Head of caudate nucleus (tissue), 42 donors: Measurements from ENCODE around the gene URB1.
"Not testable (repeated sequence)": the region's sequence is repeated elsewhere in the genome, so short reads cannot be mapped to it uniquely, and the experiment has no call there.

Experiments
- DNase-seq, 42 donors: peaks; one replicate each; pipeline versions ENCODE4 v3.0.0 to v3.0.0-alpha.2; 2020 to 2021; ENCODE audit warnings: mixed read lengths in 7 of 42
- intact Hi-C: fragments of 100-400 bp; cut with DNase I; formaldehyde crosslinking; loops from one replicate; pipeline ENCODE4 v1.15.0; 2022

Gene URB1

DNA sequence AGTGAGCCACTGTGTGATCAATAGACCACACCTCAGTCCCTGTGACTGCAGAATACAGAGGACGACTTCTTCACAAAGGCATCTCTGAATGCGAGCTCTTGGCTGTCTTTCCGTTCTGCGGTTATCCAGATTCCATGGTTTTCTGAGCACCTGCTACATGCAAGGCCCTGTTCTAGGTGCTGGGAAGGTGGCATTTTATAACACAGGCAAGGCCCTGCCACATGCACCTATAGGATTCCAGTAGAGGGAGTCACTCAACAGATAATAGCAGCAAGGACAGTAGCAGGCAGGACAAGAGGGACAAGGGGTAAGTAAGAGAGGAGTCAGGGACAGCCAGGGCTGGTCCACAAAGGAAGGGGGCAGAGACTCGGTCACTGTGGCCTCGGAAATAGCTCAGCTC, 9.0 kb downstream of the URB1 start:
- DNase-seq, result no peak
- intact Hi-C loops, result no loop called here

DNA sequence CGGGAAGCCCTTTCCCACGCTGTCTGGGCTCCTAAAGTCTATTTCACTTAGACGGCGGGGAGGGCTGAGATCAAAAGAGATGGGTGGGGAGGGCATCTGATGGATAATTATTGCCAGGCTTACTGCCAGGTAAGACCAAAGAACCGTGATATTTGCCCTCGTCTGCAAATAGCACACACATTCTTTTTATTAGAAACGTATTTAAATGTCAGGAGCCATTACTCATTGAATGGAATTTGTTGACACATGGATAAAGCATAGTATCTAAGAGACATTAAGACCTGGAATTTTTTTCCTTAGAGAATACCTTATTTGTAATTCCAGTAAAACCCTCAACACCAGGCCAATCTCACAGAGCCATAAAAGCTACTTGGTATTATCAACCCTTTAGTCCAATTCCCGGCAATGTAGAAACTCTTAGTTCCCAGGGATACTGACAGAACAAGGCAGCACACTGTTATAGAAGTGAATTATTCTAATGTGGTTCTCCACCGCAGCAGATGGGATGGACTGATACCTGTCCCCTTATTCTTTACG, 10.6 kb downstream of the URB1 start:
- intact Hi-C loops, result no loop called here

DNA sequence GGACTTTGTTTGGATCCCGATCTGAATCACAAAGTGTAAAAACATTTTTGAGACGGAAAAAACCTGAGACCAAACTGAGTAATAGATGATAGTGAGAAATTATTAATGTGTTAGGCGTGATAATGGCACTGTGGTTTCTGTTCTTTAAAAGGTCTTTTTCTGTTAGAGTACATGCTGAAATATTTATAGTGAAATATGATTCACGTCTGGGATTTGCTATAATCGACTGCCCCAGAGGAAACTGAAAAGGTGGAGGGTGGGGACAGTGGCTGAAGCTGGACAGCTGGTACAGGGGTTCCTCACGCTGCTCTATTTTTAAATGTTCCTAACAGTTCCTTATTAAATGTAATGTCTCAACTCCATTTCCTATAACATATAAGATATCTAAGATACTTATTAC, 11.2 kb downstream of the URB1 start:
- intact Hi-C loops, result no loop called here
- DNase-seq, result no peak

More for the DNA sequence above, 10.6 kb downstream of the URB1 start:
- DNase-seq, result no peak

DNA sequence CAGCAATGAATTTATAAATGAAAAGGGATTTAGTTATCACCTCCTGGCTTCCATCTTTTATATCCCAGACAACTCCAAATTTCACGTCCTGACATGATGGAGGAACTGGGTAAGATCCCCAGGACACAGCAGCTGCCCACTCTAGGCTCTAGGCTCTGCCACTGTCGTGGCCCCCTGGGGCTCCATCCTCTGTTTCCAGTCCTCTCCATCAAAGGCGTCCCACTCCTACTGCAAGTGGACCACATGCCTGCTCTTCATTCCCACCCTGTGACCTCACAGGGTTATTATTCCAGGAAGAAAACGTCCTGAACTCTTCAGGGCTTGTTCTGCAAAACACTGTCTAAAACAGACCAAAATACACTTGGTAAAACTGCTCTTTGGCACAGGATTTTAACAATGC, 11.9 kb downstream of the URB1 start:
- no peak for DNase-seq
- intact Hi-C loops, result no loop called here

DNA sequence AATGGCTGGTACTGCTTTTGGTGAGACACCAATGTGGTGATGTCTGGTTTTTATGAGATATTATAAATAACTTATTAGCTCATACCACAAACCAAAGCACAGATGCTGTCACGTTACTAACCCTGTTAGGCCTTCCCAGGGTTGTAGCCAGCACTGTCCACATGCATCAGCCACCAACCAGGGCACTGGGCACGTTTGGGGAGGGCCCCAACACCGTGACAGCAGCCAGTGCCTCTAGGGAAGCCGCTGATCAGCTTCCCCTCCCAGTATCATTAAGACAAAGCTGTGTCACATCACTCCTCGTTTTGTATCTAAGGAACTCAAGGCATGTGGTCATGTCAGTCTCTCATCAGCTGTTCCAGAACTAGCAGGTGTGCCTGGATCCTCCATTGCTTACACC, 13.9 kb downstream of the URB1 start:
- intact Hi-C loops, result loop anchor here (10.0 kb wide), 1 partner anchor 74 kb away; no protein-coding TSS in a partner anchor

DNA sequence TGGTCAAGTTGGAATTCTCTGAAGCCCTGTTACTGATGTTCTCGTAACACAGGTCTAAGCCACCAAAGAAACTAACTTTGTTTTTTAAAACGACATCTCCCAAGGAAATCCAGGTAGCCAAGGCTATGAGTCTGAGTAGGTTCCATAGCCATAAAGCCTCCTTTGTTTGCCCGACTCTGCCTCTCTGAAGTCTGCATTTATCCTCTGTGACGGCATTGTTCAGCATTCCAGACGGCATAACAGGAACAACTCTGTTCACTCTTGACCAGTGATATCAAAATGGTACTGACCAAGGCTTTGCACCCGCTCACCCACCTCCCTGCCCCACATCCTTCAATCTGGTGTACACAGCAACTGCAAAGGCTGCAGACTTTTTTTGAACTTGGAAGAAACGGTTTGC, 14.8 kb downstream of the URB1 start:
- intact Hi-C loops, result loop anchor here (10.0 kb wide), 1 partner anchor 73 kb away; no protein-coding TSS in a partner anchor
- peak in 6 of 42 donors; percentile 7 to 38 (median 14) for DNase-seq

More for the DNA sequence above, 13.9 kb downstream of the URB1 start:
- no peak for DNase-seq

DNA sequence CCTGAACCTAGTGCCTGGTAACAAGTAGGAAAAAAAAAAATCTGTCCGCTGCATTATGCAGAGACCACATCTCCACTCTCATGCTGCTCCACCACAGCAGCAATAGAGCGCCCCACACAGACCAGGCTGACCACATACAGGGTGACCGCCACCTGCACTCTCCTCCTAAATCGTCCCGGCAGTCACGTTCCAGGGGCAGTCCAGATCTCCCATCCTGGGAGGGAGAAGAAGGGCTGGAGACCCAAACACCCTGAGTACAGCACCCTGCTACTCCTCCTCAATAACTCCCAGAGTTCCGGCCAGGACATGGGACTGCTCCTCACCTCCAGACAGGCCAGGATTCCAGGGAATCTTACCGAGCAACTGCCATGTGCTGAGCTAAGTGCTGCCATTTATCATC, 15.3 kb downstream of the URB1 start:
- no peak for DNase-seq
- intact Hi-C loops, result loop anchor here (10.0 kb wide), 1 partner anchor 73 kb away; no protein-coding TSS in a partner anchor

DNA sequence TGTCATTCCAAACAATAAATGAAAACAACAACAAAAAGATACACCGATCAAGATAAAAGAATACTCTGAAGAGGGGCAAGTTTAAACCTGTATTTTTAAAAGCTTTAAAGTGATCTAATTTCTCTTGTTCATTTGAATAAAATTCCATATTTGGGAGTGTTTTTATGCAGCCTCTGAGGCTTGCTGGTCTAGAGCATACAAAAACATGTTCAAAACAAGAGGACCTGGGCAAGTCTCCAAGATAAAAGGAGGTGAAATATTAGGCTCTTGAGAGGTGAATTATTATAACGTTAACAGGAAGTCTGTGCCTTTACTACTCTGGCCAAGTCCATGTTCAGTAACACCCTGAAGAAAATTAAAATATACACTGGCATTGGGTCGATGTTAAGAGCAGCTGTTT, 20.1 kb downstream of the URB1 start:
- intact Hi-C loops, result loop anchor here (10.0 kb wide), 1 partner anchor 68 kb away; no protein-coding TSS in a partner anchor
- DNase-seq, result no peak

DNA sequence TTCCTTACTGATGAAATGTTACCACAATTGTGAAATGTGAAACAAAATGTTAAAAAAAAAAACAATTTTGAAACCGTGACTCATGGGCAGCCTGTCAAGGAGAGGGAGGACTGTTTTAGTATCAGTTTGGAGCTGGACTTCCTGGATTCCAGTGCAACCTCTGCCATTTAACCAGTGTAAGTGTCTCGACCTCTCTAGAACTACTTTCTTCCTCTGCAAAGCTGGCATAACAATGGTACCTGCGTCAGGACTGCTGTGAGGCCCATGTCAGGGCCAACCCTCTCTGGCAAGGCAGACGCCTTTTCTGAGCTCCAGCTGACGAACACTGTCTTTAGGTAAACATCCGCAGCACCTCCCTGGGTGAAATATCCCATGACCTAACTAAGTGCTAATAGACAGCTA, 20.9 kb downstream of the URB1 start:
- intact Hi-C loops, result loop anchor here (10.0 kb wide), 1 partner anchor 67 kb away; no protein-coding TSS in a partner anchor
- DNase-seq, result no peak

DNA sequence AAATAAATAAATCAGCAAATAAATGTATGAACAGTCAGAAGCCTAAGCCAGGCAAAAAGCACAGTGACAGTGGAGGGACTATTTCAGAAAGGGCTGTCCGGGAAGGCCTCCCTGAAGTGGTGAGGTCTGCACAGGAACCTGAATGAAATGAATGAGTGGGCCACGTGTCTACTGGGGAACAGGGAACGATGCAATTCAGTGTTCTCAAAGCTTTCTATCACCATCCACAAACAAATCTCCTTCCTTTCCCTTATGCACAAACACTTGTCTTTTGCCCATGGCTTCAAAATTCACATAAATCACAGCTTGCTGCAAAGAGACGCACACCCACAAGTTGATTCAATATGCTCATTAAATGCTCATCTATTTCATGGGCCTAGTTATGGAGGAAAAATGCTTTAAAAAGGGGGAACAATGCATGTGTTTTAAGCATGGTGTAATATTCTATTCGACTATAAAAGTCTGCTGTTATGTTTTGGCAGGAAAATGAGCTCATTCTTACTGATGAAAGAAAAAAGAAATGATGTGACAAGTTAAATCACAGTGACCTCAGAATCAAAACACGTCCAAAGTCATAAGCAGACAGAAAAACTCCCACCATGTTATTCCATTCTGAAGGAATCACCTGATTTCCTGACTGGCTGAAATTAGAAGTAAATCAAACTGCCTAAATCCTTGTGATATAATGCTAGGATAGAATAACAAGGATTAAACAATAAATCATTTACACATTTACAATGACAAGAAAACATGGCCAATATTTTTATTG, 21.6 kb downstream of the URB1 start:
- DNase-seq, result no peak
- intact Hi-C loops, result loop anchor here (10.0 kb wide), 1 partner anchor 66 kb away; no protein-coding TSS in a partner anchor

DNA sequence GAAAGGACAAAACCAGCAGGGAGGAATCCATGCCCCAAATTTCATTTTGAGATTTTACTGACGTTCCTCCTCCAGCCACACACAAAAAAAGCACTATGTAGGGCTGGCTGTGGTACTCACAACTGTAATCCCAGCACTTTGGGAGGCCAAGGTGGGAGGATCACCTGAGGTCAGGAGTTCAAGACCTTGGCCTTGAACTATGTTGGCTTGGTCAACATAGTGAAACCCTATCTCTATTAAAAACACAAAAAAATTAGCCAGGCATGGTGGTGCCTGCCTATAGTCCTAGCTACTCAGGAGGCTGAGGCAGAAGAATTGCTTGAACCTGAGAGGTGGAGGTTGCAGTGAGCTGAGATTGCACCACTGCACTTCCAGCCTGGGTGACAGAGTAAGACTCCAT, 23.9 kb downstream of the URB1 start:
- intact Hi-C loops, DNase-seq: not testable (repeated sequence)

DNA sequence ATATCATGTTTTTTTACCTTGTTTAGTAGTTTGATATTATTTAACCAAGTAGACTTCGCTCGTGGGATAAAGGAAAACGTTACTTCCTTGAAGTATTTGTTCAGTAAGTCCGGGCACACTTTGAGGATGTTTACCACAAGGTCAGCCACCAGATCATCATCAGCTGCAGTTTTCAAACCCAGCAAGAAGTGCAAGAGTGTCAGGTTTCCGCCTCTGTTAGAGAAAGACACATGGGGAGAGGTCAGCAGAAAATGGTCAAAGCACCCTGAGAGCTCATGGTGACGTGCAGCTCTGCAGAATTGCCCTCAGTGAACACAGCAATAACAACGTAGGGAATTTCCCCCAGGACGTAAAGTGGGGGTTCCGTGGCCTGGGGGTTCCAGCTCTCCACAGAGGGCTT, 24.4 kb downstream of the URB1 start:
- intact Hi-C loops, result no loop called here
- no peak for DNase-seq

DNA sequence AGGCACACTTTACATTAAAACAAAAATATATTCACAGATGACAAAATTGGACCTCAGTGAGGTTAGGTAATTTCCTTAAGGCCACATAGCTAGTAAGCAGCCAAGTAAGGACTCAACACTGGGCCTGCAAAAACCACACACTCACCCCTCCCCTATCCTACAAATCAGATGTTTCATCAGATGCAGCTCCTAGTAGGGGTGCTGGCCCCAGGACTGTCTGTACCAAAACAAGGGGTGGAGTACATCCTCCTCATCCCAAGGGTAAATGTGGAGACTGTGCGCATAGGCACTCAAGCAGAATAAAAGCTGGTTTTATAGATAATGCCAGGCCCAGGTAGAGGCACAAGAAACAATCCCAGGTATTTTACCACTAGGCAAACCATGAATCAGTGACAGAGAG, 25.7 kb downstream of the URB1 start:
- intact Hi-C loops, result no loop called here
- DNase-seq, result no peak

DNA sequence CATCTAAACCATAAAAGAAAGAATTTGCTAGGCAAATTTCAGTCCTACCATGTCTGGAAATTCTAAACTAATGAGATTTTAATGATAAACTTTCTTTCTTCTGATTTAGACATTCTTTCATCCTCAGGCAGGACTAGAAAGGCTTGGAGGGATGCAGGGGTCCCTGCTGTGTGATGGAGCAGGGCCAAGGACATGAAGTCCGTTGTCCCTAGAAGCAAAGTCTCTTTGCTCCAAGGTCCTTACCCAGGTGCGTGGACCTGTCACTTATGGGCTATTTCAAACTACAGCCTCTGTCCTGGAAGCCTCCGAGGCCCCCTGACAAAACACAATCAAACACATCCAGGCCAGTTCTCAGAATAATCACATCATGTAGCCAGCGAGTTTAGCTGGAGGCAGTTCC, 26.6 kb downstream of the URB1 start:
- intact Hi-C loops, result no loop called here
- DNase-seq, result no peak

DNA sequence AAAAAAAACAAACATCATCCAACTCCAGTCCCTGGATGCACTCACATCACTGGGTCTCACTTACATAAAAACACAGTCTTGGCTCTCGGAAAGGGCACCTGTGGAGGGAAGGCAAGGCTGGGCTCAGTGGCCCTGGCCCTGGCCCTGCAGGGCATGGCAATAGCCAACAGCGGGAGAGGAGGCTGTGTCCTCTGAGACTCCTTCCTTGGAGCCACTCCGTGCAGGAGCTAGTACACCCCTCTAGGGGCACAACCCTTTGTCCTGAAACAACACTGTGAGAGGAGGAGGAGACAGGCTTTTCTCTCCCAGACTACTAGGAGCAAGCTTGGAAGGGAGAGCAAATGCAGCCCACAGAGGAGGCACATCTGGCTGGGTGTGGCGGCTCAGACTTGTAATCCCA, 28.0 kb downstream of the URB1 start:
- intact Hi-C loops, result no loop called here
- no peak for DNase-seq

DNA sequence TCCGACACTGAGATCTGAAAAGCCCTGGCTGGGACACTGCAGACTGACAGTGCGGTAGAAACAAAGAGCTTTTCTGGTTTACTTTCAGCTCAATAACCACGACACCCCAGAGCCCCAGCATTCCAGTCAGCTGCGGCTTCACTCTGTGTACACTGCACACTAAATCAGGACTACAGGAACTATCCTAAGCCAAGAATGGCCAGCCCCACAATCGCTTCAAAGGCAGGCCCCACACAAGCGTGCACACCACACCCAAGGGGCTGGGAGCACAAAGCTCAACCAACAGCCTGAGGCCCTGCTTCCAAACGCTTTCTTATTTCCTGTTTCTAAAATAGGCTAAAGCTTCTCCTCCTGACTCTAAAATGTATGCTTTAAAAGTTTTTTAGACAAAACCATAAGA, 28.4 kb downstream of the URB1 start:
- DNase-seq, result peak in 8 of 42 donors; percentile 6 to 45 (median 22)
- intact Hi-C loops, result no loop called here

DNA sequence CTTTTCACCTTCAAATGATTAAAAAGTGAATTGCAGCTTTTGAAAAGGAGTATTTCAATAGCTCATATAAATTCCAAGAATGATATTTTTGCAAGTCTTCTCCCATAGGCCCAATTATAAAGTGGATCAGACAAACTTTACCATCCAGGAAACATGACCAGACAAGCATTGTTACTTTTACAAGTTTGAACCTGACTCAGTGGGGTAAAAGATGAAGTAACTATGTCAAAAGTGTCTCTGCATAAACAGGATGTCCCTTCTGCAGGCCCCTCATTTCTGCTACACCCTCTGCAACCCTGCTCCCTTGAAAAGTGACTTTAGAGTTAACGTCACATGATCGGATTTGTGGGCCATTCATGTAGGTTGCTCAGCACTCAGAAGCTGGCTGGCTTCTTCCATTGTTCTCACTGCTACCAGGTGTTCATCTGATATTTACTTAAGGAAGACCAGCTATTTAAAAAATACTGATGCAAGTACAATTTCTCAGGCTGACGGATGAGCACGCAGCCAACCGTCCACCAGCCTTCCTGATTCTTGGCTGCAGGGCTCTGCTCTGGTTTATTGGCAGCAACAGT, 32.3 kb downstream of the URB1 start:
- intact Hi-C loops, result no loop called here
- no peak for DNase-seq

DNA sequence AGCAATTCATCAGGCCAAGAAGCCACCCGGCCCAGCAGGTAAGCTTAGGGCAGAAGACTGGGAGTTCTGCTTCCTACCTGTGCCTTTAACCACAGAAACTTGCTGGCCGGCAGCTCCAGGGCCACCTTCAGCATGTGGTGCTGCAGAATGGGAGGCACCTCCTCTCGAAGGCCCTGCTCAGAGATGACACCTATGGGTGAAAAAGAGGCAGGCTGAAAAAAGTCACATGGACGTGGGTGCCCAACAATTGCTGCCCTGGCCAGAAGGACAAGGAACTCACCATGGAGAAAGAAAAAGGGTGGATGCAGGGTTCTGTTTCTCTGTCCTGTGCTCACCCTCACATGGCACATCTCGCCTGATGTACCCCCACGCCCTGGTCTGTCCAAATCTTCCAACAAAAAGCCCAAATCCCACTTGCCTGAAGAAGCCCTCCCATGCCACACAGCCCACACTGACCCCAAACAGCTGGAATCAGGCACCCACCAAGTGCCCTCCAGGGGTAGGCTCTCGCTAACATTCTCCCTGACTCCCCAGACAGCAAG, 33.0 kb downstream of the URB1 start:
- peak in 13 of 42 donors; percentile 22 to 61 (median 42) for DNase-seq

DNA sequence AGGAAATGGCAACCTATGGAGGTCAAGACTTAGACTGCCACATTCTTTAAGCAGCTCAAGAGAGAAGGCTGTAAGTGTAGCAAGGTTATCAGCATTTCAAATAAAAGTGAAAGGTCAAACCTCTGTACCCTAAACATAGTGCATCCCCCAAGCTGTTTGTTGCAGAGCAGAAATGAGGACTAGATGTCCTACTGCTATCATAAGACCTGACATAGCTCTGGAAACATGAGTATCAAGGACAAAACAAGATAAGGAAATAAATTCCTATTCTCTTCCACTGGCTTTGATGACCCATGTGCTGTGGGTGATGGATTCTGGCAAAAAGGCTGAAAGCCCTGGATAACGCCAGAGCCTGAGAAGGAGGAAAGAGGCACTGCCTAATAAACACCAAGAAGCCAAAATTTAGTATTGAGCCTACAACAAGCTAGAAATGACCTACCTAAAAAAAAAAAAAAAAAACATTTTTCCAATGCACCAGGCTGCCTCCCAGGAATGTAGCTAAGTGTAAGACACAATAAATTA, 35.9 kb downstream of the URB1 start:
- intact Hi-C loops, result no loop called here
- no peak for DNase-seq

More for the DNA sequence above, 33.0 kb downstream of the URB1 start:
- intact Hi-C loops, result no loop called here
